SH-SY5Y (cell line): ENCODE measurements around the gene S100A3.

Experiments used
- GATA2 ChIP-seq: IDR thresholded peaks from 2 replicates; pipeline ENCODE4 v1.6.1; 2011; ENCODE audit warnings: mild to moderate bottlenecking, low read depth, low read length
- GATA3 ChIP-seq: IDR thresholded peaks from 2 replicates; pipeline ENCODE4 v1.6.1; 2011; ENCODE audit warnings: low read depth, mild to moderate bottlenecking, low read length, moderate library complexity

DNA sequence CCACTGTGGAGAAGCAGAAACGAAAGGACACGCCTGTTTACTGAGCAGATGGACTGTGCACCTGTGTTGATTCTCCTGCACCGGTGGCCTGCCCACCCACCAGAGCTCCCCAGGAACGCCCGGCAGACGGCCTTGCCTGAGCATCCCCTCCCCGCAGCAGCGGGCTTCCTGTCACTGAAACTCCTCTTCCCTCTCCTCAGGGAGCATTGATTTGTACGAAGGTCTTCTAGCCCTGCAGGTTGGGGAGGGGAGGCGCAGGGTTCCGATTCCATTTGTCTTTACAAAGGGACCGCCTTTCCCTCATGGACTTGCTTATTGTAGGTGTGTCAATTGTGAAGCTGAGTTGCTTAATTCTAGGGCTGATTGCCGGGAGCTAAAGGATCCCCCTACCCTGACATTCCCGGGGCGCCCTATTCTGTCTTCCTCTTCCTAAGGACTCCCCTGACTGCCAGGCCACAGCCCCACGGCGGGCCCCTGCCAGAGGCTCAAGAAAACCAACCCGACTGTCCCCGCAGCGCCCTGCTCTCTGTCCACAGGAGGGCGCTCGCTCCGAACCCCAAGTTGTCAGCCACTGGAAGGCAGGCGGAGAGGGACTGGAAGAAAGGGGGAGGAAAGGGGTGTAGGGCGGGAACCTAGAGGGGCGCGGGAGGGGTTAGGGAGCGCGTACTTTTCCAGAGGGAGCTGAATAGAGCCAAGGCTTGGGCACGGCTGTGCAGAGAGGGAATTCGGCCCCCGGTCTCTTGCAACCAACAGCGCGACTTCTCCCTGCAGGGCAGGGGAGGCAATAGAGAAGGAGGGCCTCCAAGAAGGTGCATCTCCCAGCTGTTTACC is 16.1 kb downstream of the S100A3 start:
- TF ChIP-seq GATA2 (no peak), GATA3 (no peak)
